ENCODE measurements around the gene RIN3.

The RIN3 gene

GRCh38 chr14:92646952-92647796 lies 133.6 kb downstream of the RIN3 start:
- DNase-seq (ENCODE audit: low read depth in 2 of 2), result peak; percentile 85 to 87

GRCh38 chr14:92647797-92648279 lies 134.3 kb downstream of the RIN3 start:
- DNase-seq (ENCODE audit: low read depth in 2 of 2), result no peak

GRCh38 chr14:92649066-92649465 lies 135.5 kb downstream of the RIN3 start:
- DNase-seq (ENCODE audit: low read depth in 2 of 2), result no peak

GRCh38 chr14:92649934-92650545 lies 136.5 kb downstream of the RIN3 start:
- peak; percentile 65 to 70 for DNase-seq (ENCODE audit: low read depth in 2 of 2)

GRCh38 chr14:92650581-92651105 lies 137.1 kb downstream of the RIN3 start:
- DNase-seq (ENCODE audit: low read depth in 2 of 2), result no peak

GRCh38 chr14:92651106-92651757 lies 137.7 kb downstream of the RIN3 start:
- DNase-seq (ENCODE audit: low read depth in 2 of 2), result no peak

- DNase-seq (ENCODE audit: low read depth in 2 of 2), result no peak
Measured at GRCh38 chr14:92651758-92652406, 138.3 kb downstream of the RIN3 start.

GRCh38 chr14:92652413-92653151 lies 139.0 kb downstream of the RIN3 start:
- DNase-seq (ENCODE audit: low read depth in 2 of 2), result no peak

- DNase-seq (ENCODE audit: low read depth in 2 of 2), result no peak
Measured at GRCh38 chr14:92653162-92653651, 139.6 kb downstream of the RIN3 start.

GRCh38 chr14:92654239-92654901 lies 140.8 kb downstream of the RIN3 start:
- DNase-seq (ENCODE audit: low read depth in 2 of 2), result no peak

- DNase-seq (ENCODE audit: low read depth in 2 of 2), result no peak
Measured at GRCh38 chr14:92655419-92656201, 142.0 kb downstream of the RIN3 start.

GRCh38 chr14:92656306-92657081 lies 142.9 kb downstream of the RIN3 start:
- DNase-seq (ENCODE audit: low read depth in 2 of 2), result no peak

GRCh38 chr14:92657457-92658142 lies 144.0 kb downstream of the RIN3 start:
- no peak for DNase-seq (ENCODE audit: low read depth in 2 of 2)

GRCh38 chr14:92658160-92658559 lies 144.6 kb downstream of the RIN3 start:
- no peak for DNase-seq (ENCODE audit: low read depth in 2 of 2)

GRCh38 chr14:92658684-92659083 lies 145.1 kb downstream of the RIN3 start:
- DNase-seq (ENCODE audit: low read depth in 2 of 2), result no peak

- DNase-seq (ENCODE audit: low read depth in 2 of 2), result no peak
Measured at GRCh38 chr14:92659765-92660561, 146.4 kb downstream of the RIN3 start.

GRCh38 chr14:92660571-92660970 lies 147.0 kb downstream of the RIN3 start:
- DNase-seq (ENCODE audit: low read depth in 2 of 2), result no peak
